Measurements from ENCODE around the gene ENOX1. TPM values are rescaled to one million over a fixed set of nuclear protein-coding genes. Genes with fewer than 3 reads are reported as not detected.

The ENOX1 gene
- total and polyA plus RNA-seq, 2 of the 13 experiments (the other 11 are each of a cell fraction or from before 2014, with no cell fraction given) = not detected

- no TSS peak for BruUV-seq (replicated peaks)
- no peak for ATAC-seq
- intact Hi-C loops (cut with micrococcal nuclease; ENCODE audit: unreplicated experiment) = no loop called here
- Histone ChIP-seq H3K4me1 (ENCODE audit: insufficient read depth, low read length) (no peaks in the 10 kb centered on the region), H3K4me2 (ENCODE audit: low read depth, low read length) (no peak overlapping the region), H2AFZ (ENCODE audit: low read length) (no peak overlapping the region), H3K9me3 (ENCODE audit: low read length) (no peaks in the 10 kb centered on the region), H3K9ac (ENCODE audit: insufficient read depth, low read depth, low read length) (no peak overlapping the region), H4K20me1 (ENCODE audit: insufficient read depth, low read length) (no peaks in the 10 kb centered on the region), H3K79me2 (ENCODE audit: insufficient read depth, low read length) (no peaks in the 10 kb centered on the region), H3K27me3 (ENCODE audit: control insufficient read depth in 1 of 2, insufficient read depth in 2 of 2, low read length in 2 of 2) (no peaks in the 10 kb centered on the region), H3K4me3 (replicated peaks in 1 of 3; ENCODE audit: insufficient read depth in 1 of 3, low read depth in 2 of 3, low read length in 3 of 3) (no peak overlapping the region), H3K27ac (ENCODE audit: extremely low read length, insufficient read depth, low read length) (no peak overlapping the region), H3K36me3 (replicated peaks in 1 of 2; ENCODE audit: control insufficient read depth in 1 of 2, insufficient read depth in 2 of 2, low read length in 2 of 2) (no peaks in the 10 kb centered on the region)
- FAIRE-seq = no peak
- ChIA-PET POLR2A (no interaction called here), CTCF (ENCODE audit: low intra/inter-chr PET ratio, low total read pairs) (no interaction called here)
- TF ChIP-seq MED8 (CRISPR knock-in tag; IDR thresholded peaks at IDR 0.05; ENCODE audit: insufficient replicate concordance) (no peak), ZNF710 (CRISPR knock-in tag; IDR thresholded peaks at IDR 0.05; ENCODE audit: borderline replicate concordance) (no peak), ATF3 (CRISPR knock-in tag; IDR thresholded peaks at IDR 0.05) (no peak), IKZF1 (IDR thresholded peaks at IDR 0.05) (no peak), POGK (CRISPR knock-in tag; conservative IDR thresholded peaks at IDR 0.05) (no peak), RELA (CRISPR knock-in tag; IDR thresholded peaks at IDR 0.05) (no peak), ZBTB7B (CRISPR knock-in tag; IDR thresholded peaks at IDR 0.05) (no peak), ZNF546 (CRISPR knock-in tag; conservative IDR thresholded peaks at IDR 0.05) (no peak), ARID4A (CRISPR knock-in tag; IDR thresholded peaks at IDR 0.05; ENCODE audit: borderline replicate concordance) (no peak), ISL2 (CRISPR knock-in tag; IDR thresholded peaks at IDR 0.05) (no peak), HDAC2 (CRISPR knock-in tag; IDR thresholded peaks at IDR 0.05) (no peak)
- WGBS (ENCODE audit: low lambda C conversion rate) = 2% methylated on average over 2 of the region's 2 CpGs
- in situ Hi-C loops (cut with HindIII; ENCODE audit: extremely low pct_ligation_motif_present, low pct_unique_long_range_greater_than_20kb) = no loop called here
- DNase-seq (ENCODE audit: low spot score) = no peak
Measured at GRCh38 chr13:43764349-43764748, 22.4 kb downstream of the ENOX1 start.

All from HepG2 (cell line).